T-helper 1 cell (primary cell): ENCODE results near the gene STAT4.

Experiments used
- DNase-seq, 5 donors: peaks; one replicate each; pipeline ENCODE4 v3.0.0-alpha.2; 2012 to 2020

The STAT4 gene

GRCh38 chr2:191143791-191144190 is 7.0 kb downstream of the STAT4 start:
- DNase-seq = no peak

GRCh38 chr2:191128911-191129304 is 21.9 kb downstream of the STAT4 start:
- DNase-seq = no peak

GRCh38 chr2:191128172-191128910 is 22.5 kb downstream of the STAT4 start:
- peak in 1 of 5 donors; percentile 54 for DNase-seq

- DNase-seq = no peak
Observed at GRCh38 chr2:191127235-191127634, 23.6 kb downstream of the STAT4 start.

GRCh38 chr2:191126386-191127085 is 24.3 kb downstream of the STAT4 start:
- DNase-seq = peak in 1 of 5 donors; percentile 66

- no peak for DNase-seq
Observed at GRCh38 chr2:191125646-191126045, 25.1 kb downstream of the STAT4 start.

GRCh38 chr2:191122638-191123294 is 28.0 kb downstream of the STAT4 start:
- DNase-seq = no peak

- DNase-seq = no peak
Observed at GRCh38 chr2:191117341-191117740, 33.5 kb downstream of the STAT4 start.

GRCh38 chr2:191115804-191116203 is 35.0 kb downstream of the STAT4 start:
- DNase-seq = peak in 1 of 5 donors; percentile 63

GRCh38 chr2:191115391-191115790 is 35.4 kb downstream of the STAT4 start:
- DNase-seq = peak in 4 of 5 donors; percentile 31 to 81 (median 40)

- peak in 3 of 5 donors; percentile 7 to 77 (median 22) for DNase-seq
Observed at GRCh38 chr2:191114403-191114886, 36.3 kb downstream of the STAT4 start.

- DNase-seq = no peak
Observed at GRCh38 chr2:191113761-191114160, 37.0 kb downstream of the STAT4 start.

GRCh38 chr2:191112448-191112901 is 38.3 kb downstream of the STAT4 start:
- no peak for DNase-seq

- DNase-seq = no peak
Observed at GRCh38 chr2:191109888-191110287, 40.9 kb downstream of the STAT4 start.

GRCh38 chr2:191108331-191108730 is 42.5 kb downstream of the STAT4 start:
- no peak for DNase-seq

- DNase-seq = no peak
Observed at GRCh38 chr2:191105082-191105481, 45.7 kb downstream of the STAT4 start.

GRCh38 chr2:191103774-191104173 is 47.0 kb downstream of the STAT4 start:
- DNase-seq = no peak

- DNase-seq = no peak
Observed at GRCh38 chr2:191100216-191100615, 50.6 kb downstream of the STAT4 start.

- DNase-seq = no peak
Observed at GRCh38 chr2:191087311-191087710, 63.5 kb downstream of the STAT4 start.

- no peak for DNase-seq
Observed at GRCh38 chr2:191086706-191087105, 64.1 kb downstream of the STAT4 start.

- no peak for DNase-seq
Observed at GRCh38 chr2:191083540-191083939, 67.3 kb downstream of the STAT4 start.

- DNase-seq = no peak
Observed at GRCh38 chr2:191082321-191082720, 68.5 kb downstream of the STAT4 start.

- no peak for DNase-seq
Observed at GRCh38 chr2:191081411-191082155, 69.2 kb downstream of the STAT4 start.
